OCI-LY1 (cell line): ENCODE results near the gene CCND1.

Source experiments
- H2AFZ ChIP-seq: fragments of 200-600 bp; sonication (generic), shearing (Covaris generic); 2 replicates; pipeline ENCODE4 v1.6.0; 2014; ENCODE audit warnings: antibody characterized with exemption, mild to moderate bottlenecking, low read length
- H3F3A ChIP-seq: fragments of 200-600 bp; sonication (generic), shearing (Covaris generic); 2 replicates; pipeline ENCODE4 v1.6.0; 2014; ENCODE audit warnings: mild to moderate bottlenecking, antibody characterized with exemption, low read length, moderate library complexity; ENCODE audit not compliant: insufficient read depth
- H3K27ac ChIP-seq: fragments of 200-600 bp; sonication (generic); 2 replicates; pipeline ENCODE4 v1.5.1; 2014; ENCODE audit warnings: low read length, mixed run types, mild to moderate bottlenecking, low read depth; ENCODE audit not compliant: poor library complexity, severe bottlenecking
- H3K27me3 ChIP-seq: fragments of 200-600 bp; sonication (generic); 2 replicates; pipeline ENCODE4 v1.6.0; 2014; ENCODE audit warnings: antibody characterized with exemption, mild to moderate bottlenecking, low read length, moderate library complexity; ENCODE audit not compliant: insufficient read depth
- H3K36me3 ChIP-seq: fragments of 200-600 bp; sonication (generic); 2 replicates; pipeline ENCODE4 v1.6.1; 2014; ENCODE audit warnings: mild to moderate bottlenecking, antibody characterized with exemption, low read length, moderate library complexity, mixed read lengths; ENCODE audit not compliant: insufficient read depth
- H3K4me1 ChIP-seq: fragments of 200-600 bp; sonication (generic); 2 replicates; pipeline ENCODE4 v1.5.1; 2014; ENCODE audit warnings: mild to moderate bottlenecking, low read length, moderate library complexity; ENCODE audit not compliant: insufficient read depth, severe bottlenecking
- H3K4me2 ChIP-seq: fragments of 200-600 bp; sonication (generic), shearing (Covaris generic); 2 replicates; pipeline ENCODE4 v1.6.1; 2014; ENCODE audit warnings: low read length
- H3K4me3 ChIP-seq: fragments of 200-600 bp; sonication (generic); 2 replicates; pipeline ENCODE4 v1.5.1; 2014; ENCODE audit warnings: low read length, low read depth, mild to moderate bottlenecking, mixed read lengths; ENCODE audit not compliant: poor library complexity, severe bottlenecking
- H3K79me2 ChIP-seq: fragments of 200-600 bp; shearing (Covaris generic); 2 replicates; pipeline ENCODE4 v1.6.1; 2016; ENCODE audit warnings: mixed run types, low read length, mixed read lengths; ENCODE audit not compliant: insufficient read depth
- H3K9ac ChIP-seq: fragments of 200-600 bp; sonication (generic), shearing (Covaris generic); 2 replicates; pipeline ENCODE4 v1.6.1; 2014; ENCODE audit warnings: mild to moderate bottlenecking, low read length, mixed read lengths
- H3K9me2 ChIP-seq: fragments of 200-600 bp; sonication (generic), shearing (Covaris generic); 2 replicates; pipeline ENCODE4 v1.6.1; 2014; ENCODE audit warnings: low read depth, mild to moderate bottlenecking, low read length, mixed read lengths
- H3K9me3 ChIP-seq: fragments of 200-600 bp; shearing (Covaris generic); 2 replicates; pipeline ENCODE4 v1.6.1; 2014; ENCODE audit warnings: low read length, mixed read lengths
- H4K20me1 ChIP-seq: fragments of 200-600 bp; sonication (generic), shearing (Covaris generic); 2 replicates; pipeline ENCODE4 v1.6.0; 2016; ENCODE audit warnings: mild to moderate bottlenecking, low read length; ENCODE audit not compliant: insufficient read depth
- EZH2 ChIP-seq: fragments of 200-600 bp; sonication (generic), shearing (Covaris generic); IDR thresholded peaks from 2 replicates; pipeline ENCODE4 v1.8.0; 2017; ENCODE audit warnings: borderline replicate concordance, mixed run types, mild to moderate bottlenecking, antibody characterized with exemption, low read length, moderate library complexity, mixed read lengths
- TF ChIP-seq, protein P1 (sequence below): fragments of 200-600 bp; sonication (generic), shearing (Covaris generic); IDR thresholded peaks from 2 replicates; pipeline ENCODE4 v1.5.1; 2017; ENCODE audit warnings: mild to moderate bottlenecking, antibody characterized with exemption, low read length, moderate library complexity, mixed read lengths

The CCND1 gene

DNA sequence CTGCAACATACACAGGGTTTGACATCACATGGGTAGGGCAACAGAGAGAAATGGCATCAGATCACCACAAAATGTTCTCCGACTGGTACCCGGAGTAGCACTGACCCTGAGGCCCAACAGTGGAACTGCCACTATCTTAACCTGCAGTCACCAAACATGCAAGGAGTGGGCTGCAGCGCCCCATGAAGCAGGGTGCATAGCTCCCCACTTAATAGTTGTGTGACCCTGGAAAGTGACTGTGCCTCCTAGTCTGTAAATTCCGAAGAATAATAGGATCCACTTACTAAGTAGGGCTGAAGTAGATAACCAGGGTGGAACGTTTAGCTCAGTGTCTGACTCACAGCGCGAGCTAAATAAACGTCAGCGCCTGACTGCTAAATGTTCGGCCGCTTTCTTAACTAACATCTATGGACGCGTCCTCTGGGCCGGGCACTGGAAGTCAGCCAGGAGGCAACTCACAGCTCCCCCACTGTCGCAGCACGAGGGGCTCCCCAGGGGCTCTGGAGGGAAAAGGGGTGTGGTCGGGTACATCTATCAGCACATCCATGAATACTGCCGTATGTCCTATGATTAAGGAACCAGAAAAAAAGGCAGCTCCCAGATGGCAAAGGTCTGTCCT is 33.4 kb downstream of the CCND1 start:
- no peaks in the 10 kb centered on the region for H3K9me3 ChIP-seq
- no peak overlapping the region for H2AFZ ChIP-seq
- no peak overlapping the region for H3K27ac ChIP-seq
- H3K9ac ChIP-seq = peak overlapping the region; percentile 71
- H3K9me2 ChIP-seq = no peaks in the 10 kb centered on the region
- H3K79me2 ChIP-seq = peaks cover 6% of the 10 kb centered on the region; the same call in 1 of the 2 replicates
- no peaks in the 10 kb centered on the region for H4K20me1 ChIP-seq
- peak overlapping the region; percentile 89 for H3K4me2 ChIP-seq
- no peaks in the 10 kb centered on the region for H3K27me3 ChIP-seq
- TF ChIP-seq, protein P1, sequence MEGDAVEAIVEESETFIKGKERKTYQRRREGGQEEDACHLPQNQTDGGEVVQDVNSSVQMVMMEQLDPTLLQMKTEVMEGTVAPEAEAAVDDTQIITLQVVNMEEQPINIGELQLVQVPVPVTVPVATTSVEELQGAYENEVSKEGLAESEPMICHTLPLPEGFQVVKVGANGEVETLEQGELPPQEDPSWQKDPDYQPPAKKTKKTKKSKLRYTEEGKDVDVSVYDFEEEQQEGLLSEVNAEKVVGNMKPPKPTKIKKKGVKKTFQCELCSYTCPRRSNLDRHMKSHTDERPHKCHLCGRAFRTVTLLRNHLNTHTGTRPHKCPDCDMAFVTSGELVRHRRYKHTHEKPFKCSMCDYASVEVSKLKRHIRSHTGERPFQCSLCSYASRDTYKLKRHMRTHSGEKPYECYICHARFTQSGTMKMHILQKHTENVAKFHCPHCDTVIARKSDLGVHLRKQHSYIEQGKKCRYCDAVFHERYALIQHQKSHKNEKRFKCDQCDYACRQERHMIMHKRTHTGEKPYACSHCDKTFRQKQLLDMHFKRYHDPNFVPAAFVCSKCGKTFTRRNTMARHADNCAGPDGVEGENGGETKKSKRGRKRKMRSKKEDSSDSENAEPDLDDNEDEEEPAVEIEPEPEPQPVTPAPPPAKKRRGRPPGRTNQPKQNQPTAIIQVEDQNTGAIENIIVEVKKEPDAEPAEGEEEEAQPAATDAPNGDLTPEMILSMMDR = no peak
- no peak for TF ChIP-seq EZH2
- peaks cover 9% of the 10 kb centered on the region for H3K36me3 ChIP-seq
- H3K4me1 ChIP-seq = peaks cover 7% of the 10 kb centered on the region
- peak overlapping the region; percentile 79 for H3K4me3 ChIP-seq
- H3F3A ChIP-seq = no peaks in the 10 kb centered on the region

DNA sequence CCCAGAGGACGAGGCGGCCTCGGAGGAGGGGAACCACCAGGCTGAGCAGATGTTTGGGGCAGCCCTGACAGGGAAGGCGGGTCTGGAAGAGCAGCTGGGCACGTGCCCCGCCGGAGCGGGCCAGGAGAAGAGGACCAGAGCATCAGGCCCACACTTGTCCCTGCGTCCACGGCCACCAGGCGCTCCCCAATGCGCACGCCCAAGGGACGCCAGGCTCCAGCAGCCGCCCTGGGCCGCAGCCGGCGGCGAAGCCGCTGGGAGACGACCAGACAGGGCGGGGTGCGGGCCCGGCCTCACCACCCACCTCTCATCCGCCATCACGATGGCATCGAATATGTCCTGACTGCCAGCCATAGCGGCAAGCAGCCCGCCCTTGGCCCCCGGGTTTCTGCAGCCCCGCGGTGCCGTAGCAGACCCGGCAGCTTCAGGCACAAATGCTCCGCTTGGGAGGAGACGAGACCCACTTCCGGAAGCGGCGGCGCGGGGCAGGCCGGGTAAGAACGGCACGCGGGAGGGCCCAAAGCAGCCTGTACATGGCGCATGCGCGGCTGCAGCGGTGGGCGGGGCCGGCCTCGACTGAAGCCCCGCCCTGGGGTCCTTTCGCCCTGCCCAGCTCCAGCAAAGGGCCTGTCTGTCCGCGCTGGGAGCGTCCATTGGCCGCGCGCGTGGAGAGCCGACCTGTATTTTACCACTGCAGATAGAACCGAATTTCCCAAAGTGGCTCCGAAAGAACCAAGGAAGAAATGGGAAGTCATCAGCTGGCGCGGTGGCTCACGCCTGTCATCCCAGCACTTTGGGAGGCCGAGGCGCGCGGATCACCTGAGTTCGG is 34.1 kb downstream of the CCND1 start, which contains the start of gene LTO1:
LTO1 (minus strand) TSS at position 468 of the 829 bp plus-strand sequence; CDS start at position 354, 114 bp downstream.
- Histone ChIP-seq H3F3A (no peaks in the 10 kb centered on the region), H3K9me3 (no peaks in the 10 kb centered on the region), H3K36me3 (peaks cover 9% of the 10 kb centered on the region), H2AFZ (no peak within 1 kb of the TSS), H4K20me1 (no peaks in the 10 kb centered on the region), H3K27me3 (no peaks in the 10 kb centered on the region), H3K4me1 (peaks cover 7% of the 10 kb centered on the region), H3K4me3 (peak within 1 kb of the TSS; percentile 79), H3K9me2 (no peaks in the 10 kb centered on the region), H3K27ac (no peak within 1 kb of the TSS), H3K79me2 (peaks cover 6% of the 10 kb centered on the region; the same call in 1 of the 2 replicates), H3K4me2 (peak within 1 kb of the TSS; percentile 89), H3K9ac (peak within 1 kb of the TSS; percentile 71)
- TF ChIP-seq EZH2 = no peak
- TF ChIP-seq, protein P1 = no peak

DNA sequence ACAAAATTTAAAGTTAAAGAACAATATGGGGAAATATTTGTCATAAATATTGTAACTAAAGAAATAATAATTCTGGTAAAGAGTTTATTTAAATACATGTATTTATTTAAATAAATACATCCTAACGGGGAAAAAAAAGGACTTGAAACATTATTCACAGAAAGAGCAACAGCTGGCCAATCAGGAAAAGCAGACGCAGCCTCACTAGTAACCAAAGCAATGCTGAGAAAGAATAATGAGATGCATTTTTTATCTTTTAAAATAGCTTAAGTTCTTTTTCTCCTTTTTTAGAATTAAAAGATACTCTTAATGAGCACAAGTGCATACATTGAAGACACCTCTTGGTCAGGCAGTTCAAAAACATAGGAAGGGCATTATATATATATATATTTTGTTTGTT is 36.8 kb downstream of the CCND1 start:
- Histone ChIP-seq H3K4me2 (no peak overlapping the region), H3K4me3 (no peak overlapping the region), H4K20me1 (no peaks in the 10 kb centered on the region), H3K79me2 (peaks cover 6% of the 10 kb centered on the region; the same call in 1 of the 2 replicates), H3K4me1 (peaks cover 7% of the 10 kb centered on the region), H3K36me3 (no peaks in the 10 kb centered on the region), H3K9me3 (no peaks in the 10 kb centered on the region), H3K27me3 (no peaks in the 10 kb centered on the region), H3K27ac (no peak overlapping the region), H3K9me2 (no peaks in the 10 kb centered on the region), H3F3A (no peaks in the 10 kb centered on the region), H2AFZ (no peak overlapping the region), H3K9ac (no peak overlapping the region)
- no peak for TF ChIP-seq EZH2
- TF ChIP-seq, protein P1 = no peak
